ENCODE data around the gene TSPAN11. TPM values are rescaled to one million over a fixed set of nuclear protein-coding genes. Genes with fewer than 3 reads are reported as not detected.

The TSPAN11 gene, protein sequence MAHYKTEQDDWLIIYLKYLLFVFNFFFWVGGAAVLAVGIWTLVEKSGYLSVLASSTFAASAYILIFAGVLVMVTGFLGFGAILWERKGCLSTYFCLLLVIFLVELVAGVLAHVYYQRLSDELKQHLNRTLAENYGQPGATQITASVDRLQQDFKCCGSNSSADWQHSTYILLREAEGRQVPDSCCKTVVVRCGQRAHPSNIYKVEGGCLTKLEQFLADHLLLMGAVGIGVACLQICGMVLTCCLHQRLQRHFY
- total RNA-seq (2014; rRNA removed; shearing (Covaris generic)) (3.6 and 6.0 TPM in 2 replicates), polyA plus RNA-seq (2016; fragmentation: Nextera tagmentation; extraction: Ambion mirVana) (1.1 and 2.1 TPM in 2 replicates)
- long read RNA-seq: 0 reads

- Histone ChIP-seq H3K9me2 (ENCODE audit: insufficient read depth) (0 out of 2 replicates have a peak, but pooled peaks cover 3% of the 10 kb centered on the region), H4K20me1 (replicated peaks; ENCODE audit: insufficient read depth) (0 out of 2 replicates have a peak, but pooled peaks cover 3% of the 10 kb centered on the region), H2AFZ (peak within 1 kb of the TSS; percentile 97), H3K79me2 (replicated peaks; ENCODE audit: insufficient read depth) (no peaks in the 10 kb centered on the region), H3K4me1 (ENCODE audit: insufficient read depth) (peaks cover 14% of the 10 kb centered on the region), H3K4me2 (peak within 1 kb of the TSS; percentile 77), H3K36me3 (ENCODE audit: insufficient read depth) (no peaks in the 10 kb centered on the region), H3K27me3 (ENCODE audit: insufficient read depth) (peaks cover 38% of the 10 kb centered on the region), H3K27ac (ENCODE audit: low read depth) (no peak within 1 kb of the TSS), H3K4me3 (peak within 1 kb of the TSS; percentile 71), H3F3A (replicated peaks; ENCODE audit: low read depth) (no peaks in the 10 kb centered on the region)
- no peak for TF ChIP-seq ZNF331 (CRISPR knock-in tag; IDR thresholded peaks at IDR 0.05; ENCODE audit: low read depth)
- TF ChIP-seq NANOG (IDR thresholded peaks at IDR 0.05; ENCODE audit: borderline replicate concordance): no peak
- TF ChIP-seq STAT1 (IDR thresholded peaks at IDR 0.05; ENCODE audit: unreplicated experiment): no peak
- no peak for TF ChIP-seq ZNF114 (CRISPR knock-in tag; IDR thresholded peaks at IDR 0.05)
- peak; percentile 27 for TF ChIP-seq EZH2 (IDR thresholded peaks at IDR 0.05; ENCODE audit: low read depth, unreplicated experiment)
- no peak for TF ChIP-seq EZH2phosphoT487 (IDR thresholded peaks at IDR 0.05; ENCODE audit: unreplicated experiment)
- TF ChIP-seq POLR2AphosphoS5 (IDR thresholded peaks at IDR 0.05; ENCODE audit: low read depth): no peak
- ATAC-seq (peak; percentile 81), DNase-seq (ENCODE audit: low spot score) (peak; percentile 94)
- Mint-ChIP-seq H3K27me3 (ENCODE audit: insufficient read depth, low read depth, poor library complexity) (peaks cover 27% of the 10 kb centered on the region), H3K36me3 (ENCODE audit: low read depth) (no peaks in the 10 kb centered on the region), H3K27ac (no peak within 1 kb of the TSS), H3K9me3 (no peaks in the 10 kb centered on the region), H3K4me1 (peaks cover 40% of the 10 kb centered on the region), H3K4me3 (peak within 1 kb of the TSS; percentile 72)
Measured at GRCh38 chr12:30926243-30927221, at the start of gene TSPAN11. TSPAN11 (plus strand) TSS chr12:30926748; CDS start chr12:30953992, 27,244 bp downstream.

DNA sequence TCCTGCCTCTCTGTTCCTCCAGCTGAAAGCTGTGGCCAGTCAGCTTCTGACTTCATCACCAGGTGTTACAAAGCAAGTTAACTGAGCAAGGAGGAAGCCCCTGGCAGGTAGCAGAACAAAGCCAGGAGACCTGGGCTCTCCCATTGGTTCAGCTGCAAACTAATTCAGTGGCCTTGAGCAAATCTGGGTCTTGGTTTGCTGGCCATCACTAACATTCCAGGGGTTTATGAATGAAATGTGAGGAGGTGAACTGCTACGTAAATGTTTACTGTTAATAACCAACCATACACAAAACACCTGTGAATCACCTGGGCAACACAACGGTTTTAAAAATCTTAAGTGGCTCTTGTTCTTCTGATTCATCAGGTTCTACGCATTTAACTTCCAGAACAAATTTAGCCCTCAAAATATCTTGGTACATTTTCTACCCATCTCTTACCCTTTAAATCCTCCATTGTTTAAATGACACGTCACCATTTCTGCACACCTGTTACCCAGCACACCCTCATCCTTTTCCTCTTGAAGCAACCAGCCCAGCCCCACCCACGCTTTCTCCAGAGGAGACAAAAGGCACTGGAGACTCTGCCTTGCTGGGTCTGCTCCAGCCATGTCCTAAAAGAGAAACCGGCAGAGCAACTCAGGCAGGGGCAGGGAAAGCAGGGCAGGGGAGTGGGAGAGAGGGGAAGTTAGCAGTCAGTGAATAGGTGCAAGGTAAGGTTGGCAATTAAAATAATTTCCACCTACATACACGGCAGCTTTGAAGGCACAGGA is 49.3 kb upstream of the TSPAN11 start:
- H3K4me3 ChIP-seq: no peak overlapping the region
- no peak overlapping the region for H3K4me3 Mint-ChIP-seq
- H3K27ac ChIP-seq (ENCODE audit: low read depth): no peak overlapping the region
- H3K9me2 ChIP-seq (ENCODE audit: insufficient read depth): no peaks in the 10 kb centered on the region
- no peaks in the 10 kb centered on the region for H3K36me3 Mint-ChIP-seq (ENCODE audit: low read depth)
- DNase-seq (ENCODE audit: low spot score) (peak; percentile 24), ATAC-seq (peak; percentile 52; the same call in 2 of the 3 replicates)
- H3K4me1 Mint-ChIP-seq: peaks cover 11% of the 10 kb centered on the region; the same call in 2 of the 3 replicates
- H3K79me2 ChIP-seq (replicated peaks; ENCODE audit: insufficient read depth): no peaks in the 10 kb centered on the region
- no peaks in the 10 kb centered on the region for H3F3A ChIP-seq (replicated peaks; ENCODE audit: low read depth)
- 0 out of 2 replicates have a peak overlapping the region, but pooled peaks have one; percentile 7 for H2AFZ ChIP-seq
- no peaks in the 10 kb centered on the region for H4K20me1 ChIP-seq (replicated peaks; ENCODE audit: insufficient read depth)
- H3K27me3 Mint-ChIP-seq (ENCODE audit: insufficient read depth, low read depth, poor library complexity): peaks cover 11% of the 10 kb centered on the region
- no peak overlapping the region for H3K4me2 ChIP-seq
- no peak overlapping the region for H3K27ac Mint-ChIP-seq
- no peaks in the 10 kb centered on the region for H3K9me3 Mint-ChIP-seq
- H3K4me1 ChIP-seq (ENCODE audit: insufficient read depth): no peaks in the 10 kb centered on the region
- no peaks in the 10 kb centered on the region for H3K27me3 ChIP-seq (ENCODE audit: insufficient read depth)
- no peaks in the 10 kb centered on the region for H3K36me3 ChIP-seq (ENCODE audit: insufficient read depth)
- no peak for TF ChIP-seq ZNF462 (CRISPR knock-in tag; IDR thresholded peaks at IDR 0.05)
- TF ChIP-seq ZNF331 (CRISPR knock-in tag; IDR thresholded peaks at IDR 0.05; ENCODE audit: low read depth): no peak
- TF ChIP-seq, protein P1, sequence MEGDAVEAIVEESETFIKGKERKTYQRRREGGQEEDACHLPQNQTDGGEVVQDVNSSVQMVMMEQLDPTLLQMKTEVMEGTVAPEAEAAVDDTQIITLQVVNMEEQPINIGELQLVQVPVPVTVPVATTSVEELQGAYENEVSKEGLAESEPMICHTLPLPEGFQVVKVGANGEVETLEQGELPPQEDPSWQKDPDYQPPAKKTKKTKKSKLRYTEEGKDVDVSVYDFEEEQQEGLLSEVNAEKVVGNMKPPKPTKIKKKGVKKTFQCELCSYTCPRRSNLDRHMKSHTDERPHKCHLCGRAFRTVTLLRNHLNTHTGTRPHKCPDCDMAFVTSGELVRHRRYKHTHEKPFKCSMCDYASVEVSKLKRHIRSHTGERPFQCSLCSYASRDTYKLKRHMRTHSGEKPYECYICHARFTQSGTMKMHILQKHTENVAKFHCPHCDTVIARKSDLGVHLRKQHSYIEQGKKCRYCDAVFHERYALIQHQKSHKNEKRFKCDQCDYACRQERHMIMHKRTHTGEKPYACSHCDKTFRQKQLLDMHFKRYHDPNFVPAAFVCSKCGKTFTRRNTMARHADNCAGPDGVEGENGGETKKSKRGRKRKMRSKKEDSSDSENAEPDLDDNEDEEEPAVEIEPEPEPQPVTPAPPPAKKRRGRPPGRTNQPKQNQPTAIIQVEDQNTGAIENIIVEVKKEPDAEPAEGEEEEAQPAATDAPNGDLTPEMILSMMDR (conservative IDR thresholded peaks at IDR 0.05; ENCODE audit: low read depth in 2 of 2): no peak
- no peak for TF ChIP-seq CREB1 (CRISPR knock-in tag; IDR thresholded peaks at IDR 0.05; ENCODE audit: low read depth)

Measured in GM23338 (cell line).